Body of pancreas (tissue), 4 donors: ENCODE data around the gene FREM1. TPM values are rescaled to one million over a fixed set of nuclear protein-coding genes. Genes with fewer than 3 reads are reported as not detected.

Experiments used
- ATAC-seq: fragments of 150-250 bp; one replicate; pipeline ENCODE4 v1.9.1; 2016
- DNase-seq, 4 donors: peaks; one replicate each; pipeline ENCODE4 v3.0.0-alpha.2; 2019
- H3K27ac ChIP-seq, 4 donors: fragments of 200-600 bp; sonication (generic); 1 replicate in 3 of 4; 2 replicates in 1 of 4; pipeline versions ENCODE4 v1.5.1 to v1.6.1; 2016 to 2019; ENCODE audit warnings: mild to moderate bottlenecking in 1 of 4, mixed read lengths in 1 of 4, moderate library complexity in 1 of 4
- H3K27me3 ChIP-seq, 2 donors: fragments of 200-600 bp; sonication (generic); one replicate each; pipeline ENCODE4 v1.6.0; 2016; ENCODE audit warnings: mild to moderate bottlenecking in 1 of 2
- H3K36me3 ChIP-seq, 2 donors: fragments of 200-600 bp; sonication (generic); replicated peaks in 1 of 2; 2 replicates each; pipeline ENCODE4 v1.5.1; 2016; ENCODE audit warnings: low read depth in 2 of 2; ENCODE audit not compliant: insufficient read depth in 1 of 2
- H3K4me1 ChIP-seq: fragments of 200-600 bp; sonication (generic); one replicate; pipeline ENCODE4 v1.6.0; 2016
- H3K4me3 ChIP-seq, 2 donors: fragments of 200-600 bp; sonication (generic); 1 replicate in 1 of 2; 2 replicates in 1 of 2; pipeline ENCODE4 v1.5.1; 2016 to 2019
- H3K9me3 ChIP-seq, 3 donors: fragments of 200-600 bp; sonication (generic); 1 replicate in 2 of 3; 2 replicates in 1 of 3; pipeline ENCODE4 v1.5.1; 2016
- POLR2A ChIP-seq, 3 donors: fragments of 450-650 bp; IDR thresholded peaks; one replicate each; pipeline ENCODE4 v1.6.1; 2016; ENCODE audit warnings: antibody characterized with exemption in 3 of 3, mild to moderate bottlenecking in 2 of 3
- WGBS, 2 donors: methylation state at CpG; one replicate each; pipeline ENCODE4 v1.1.5; 2017; 5-methylcytosine and 5-hydroxymethylcytosine counted together
- intact Hi-C: fragments of 100-400 bp; cut with DNase I; formaldehyde crosslinking; loops from one replicate; pipeline ENCODE4 v1.15.1; 2023
- total RNA-seq, 2 donors: library from RNA; depleted of rRNA; stranded (reverse); fragments of >200 nt; gene quantifications; one replicate each; pipeline ENCODE4 v1.1.0, GENCODE V29; 2016
- TF ChIP-seq, protein P1 (sequence below), 7 experiments: fragments of 450-650 bp in 4 of 7; fragments of 200-600 bp in 3 of 7; sonication (generic) in 3 of 7; IDR thresholded peaks; one replicate each; pipeline ENCODE4 v1.5.1; 2016 to 2019; ENCODE audit warnings: antibody characterized with exemption in 7 of 7

FREM1 gene
- total RNA-seq, 2 donors from 2014 or later = 9.1 to 19.1 TPM

DNA sequence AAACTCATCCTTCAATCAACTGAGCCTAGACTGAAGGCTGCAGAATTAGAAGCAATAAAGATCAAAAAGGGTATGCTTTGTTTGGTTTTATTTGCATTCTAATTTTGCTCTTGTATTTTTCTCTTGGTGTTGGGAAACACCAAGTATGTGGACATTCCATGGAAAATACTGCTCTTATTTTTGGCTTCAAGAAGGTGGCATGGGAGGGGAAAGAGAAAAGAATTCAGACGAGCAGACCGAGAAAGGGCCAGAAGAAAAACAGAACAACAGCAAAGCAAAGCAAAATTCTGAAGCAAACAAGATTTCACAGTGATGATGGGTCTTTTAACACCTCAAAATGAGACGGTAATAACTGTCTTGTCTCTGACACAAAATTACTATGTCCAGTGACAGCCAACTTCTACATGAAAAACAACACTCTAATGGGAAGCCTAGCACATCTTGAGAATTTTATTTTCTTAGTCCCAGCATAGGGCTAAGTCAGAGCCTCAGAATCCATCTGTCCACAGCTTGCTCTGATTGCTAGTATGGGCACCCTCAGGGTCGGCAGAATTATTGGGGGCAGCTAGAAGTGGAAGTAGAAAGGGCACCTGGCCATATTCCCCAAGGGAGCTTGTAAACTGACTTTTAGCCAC is 26.8 kb downstream of the FREM1 start:
- Histone ChIP-seq H3K27ac (no peak overlapping the region), H3K9me3 (no peaks in the 10 kb centered on the region), H3K27me3 (no peaks in the 10 kb centered on the region), H3K36me3 (no peaks in the 10 kb centered on the region), H3K4me3 (no peak overlapping the region), H3K4me1 (peaks cover 23% of the 10 kb centered on the region)
- TF ChIP-seq, protein P1, sequence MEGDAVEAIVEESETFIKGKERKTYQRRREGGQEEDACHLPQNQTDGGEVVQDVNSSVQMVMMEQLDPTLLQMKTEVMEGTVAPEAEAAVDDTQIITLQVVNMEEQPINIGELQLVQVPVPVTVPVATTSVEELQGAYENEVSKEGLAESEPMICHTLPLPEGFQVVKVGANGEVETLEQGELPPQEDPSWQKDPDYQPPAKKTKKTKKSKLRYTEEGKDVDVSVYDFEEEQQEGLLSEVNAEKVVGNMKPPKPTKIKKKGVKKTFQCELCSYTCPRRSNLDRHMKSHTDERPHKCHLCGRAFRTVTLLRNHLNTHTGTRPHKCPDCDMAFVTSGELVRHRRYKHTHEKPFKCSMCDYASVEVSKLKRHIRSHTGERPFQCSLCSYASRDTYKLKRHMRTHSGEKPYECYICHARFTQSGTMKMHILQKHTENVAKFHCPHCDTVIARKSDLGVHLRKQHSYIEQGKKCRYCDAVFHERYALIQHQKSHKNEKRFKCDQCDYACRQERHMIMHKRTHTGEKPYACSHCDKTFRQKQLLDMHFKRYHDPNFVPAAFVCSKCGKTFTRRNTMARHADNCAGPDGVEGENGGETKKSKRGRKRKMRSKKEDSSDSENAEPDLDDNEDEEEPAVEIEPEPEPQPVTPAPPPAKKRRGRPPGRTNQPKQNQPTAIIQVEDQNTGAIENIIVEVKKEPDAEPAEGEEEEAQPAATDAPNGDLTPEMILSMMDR (IDR thresholded peaks at IDR 0.05) = no peak
- no peak for TF ChIP-seq POLR2A (IDR thresholded peaks at IDR 0.05)
- peak; percentile 21 for ATAC-seq
- intact Hi-C loops = no loop called here
- 81 to 83% methylated on average over 4 of the region's 4 CpGs for WGBS, 2 donors
- DNase-seq = no peak

GRCh38 chr9:14882090-14882489 is 28.1 kb downstream of the FREM1 start:
- Histone ChIP-seq H3K4me3 (no peak overlapping the region), H3K27ac (no peak overlapping the region), H3K36me3 (no peaks in the 10 kb centered on the region), H3K9me3 (no peaks in the 10 kb centered on the region), H3K4me1 (peaks cover 9% of the 10 kb centered on the region), H3K27me3 (no peaks in the 10 kb centered on the region)
- intact Hi-C loops = no loop called here
- no peak for TF ChIP-seq POLR2A (IDR thresholded peaks at IDR 0.05)
- TF ChIP-seq, protein P1 (IDR thresholded peaks at IDR 0.05) = no peak
- ATAC-seq (no peak), DNase-seq (no peak)
- WGBS, 2 donors = 74 to 89% methylated on average over 1 of the region's 1 CpG

GRCh38 chr9:14881006-14881405 is 29.2 kb downstream of the FREM1 start:
- no peak for ATAC-seq
- TF ChIP-seq POLR2A (IDR thresholded peaks at IDR 0.05) = no peak
- TF ChIP-seq, protein P1 (IDR thresholded peaks at IDR 0.05) = no peak
- intact Hi-C loops = no loop called here
- H3K9me3 ChIP-seq = no peaks in the 10 kb centered on the region
- H3K27me3 ChIP-seq = no peaks in the 10 kb centered on the region
- 37 to 51% methylated on average over 4 of the region's 4 CpGs for WGBS, 2 donors
- DNase-seq = no peak
- peaks cover 7% of the 10 kb centered on the region for H3K4me1 ChIP-seq
- H3K27ac ChIP-seq = no peak overlapping the region
- H3K4me3 ChIP-seq = no peak overlapping the region
- no peaks in the 10 kb centered on the region for H3K36me3 ChIP-seq

GRCh38 chr9:14870090-14870489 is 40.1 kb downstream of the FREM1 start:
- ATAC-seq = no peak

More at GRCh38 chr9:14870090-14870489, 40.1 kb downstream of the FREM1 start:
- intact Hi-C loops = no loop called here
- H3K27me3 ChIP-seq = no peaks in the 10 kb centered on the region
- DNase-seq = no peak
- H3K36me3 ChIP-seq = peaks cover 0 to 2% of the 10 kb centered on the region in 2 donors
- TF ChIP-seq, protein P1 (IDR thresholded peaks at IDR 0.05) = no peak
- no peak for TF ChIP-seq POLR2A (IDR thresholded peaks at IDR 0.05)
- no peak overlapping the region for H3K4me3 ChIP-seq
- no peak overlapping the region for H3K27ac ChIP-seq
- H3K9me3 ChIP-seq = no peaks in the 10 kb centered on the region
- peaks cover 11% of the 10 kb centered on the region for H3K4me1 ChIP-seq
